HEK293 (cell line): ENCODE results near the gene PRPF6.

ENCODE experiments used
- CTCF ChIA-PET: fragments of 350-600 bp; formaldehyde crosslinking; extraction: SDS; loops from one replicate; lab custom pipeline; 2021; ENCODE audit warnings: antibody characterized with exemption; lab: Yijun Ruan, JAX
- POLR2A ChIA-PET: fragments of 300-600 bp; formaldehyde crosslinking; extraction: SDS; loops from one replicate; lab custom pipeline; 2020; ENCODE audit warnings: antibody characterized with exemption, inconsistent platforms; lab: Yijun Ruan, JAX
- H3K27ac ChIP-seq: fragments of 200-500 bp; sonication (Bioruptor generic); 2 replicates; pipeline ENCODE4 v1.5.1; 2014; ENCODE audit warnings: low read depth, low read length, control low read depth, inconsistent platforms; ENCODE audit errors: extremely low read depth
- H3K36me3 ChIP-seq, 2 experiments: fragments of 200-500 bp in 1 of 2; sonication (Bioruptor generic) in 1 of 2; 1 replicate in 1 of 2; 2 replicates in 1 of 2; pipeline ENCODE4 v1.5.1; 2014 to 2017; ENCODE audit warnings: inconsistent platforms in 2 of 2, low read length in 2 of 2; ENCODE audit not compliant: control insufficient read depth in 2 of 2, insufficient read depth in 1 of 2
- H3K4me1 ChIP-seq: fragments of 200-500 bp; sonication (Bioruptor generic); 2 replicates; pipeline ENCODE4 v1.5.1; 2014; ENCODE audit warnings: mild to moderate bottlenecking, low read length, inconsistent platforms; ENCODE audit not compliant: control insufficient read depth, insufficient read depth
- H3K4me3 ChIP-seq: 2 replicates; pipeline ENCODE4 v1.5.1; 2011; ENCODE audit warnings: low read depth, mild to moderate bottlenecking, control low read depth, low read length, moderate library complexity
- H3K9me3 ChIP-seq: fragments of 200-500 bp; sonication (Bioruptor generic); 2 replicates; pipeline ENCODE4 v1.5.1; 2014; ENCODE audit warnings: low read depth, low read length, inconsistent platforms; ENCODE audit not compliant: control insufficient read depth, insufficient read depth
- IKZF3 ChIP-seq: fragments of 450-650 bp; IDR thresholded peaks from 2 replicates; pipeline ENCODE4 v1.5.0; 2018; ENCODE audit warnings: missing biosample characterization, mild to moderate bottlenecking, missing genetic modification characterization, moderate library complexity
- SETDB1 ChIP-seq: IDR thresholded peaks from one replicate; pipeline ENCODE4 v1.6.1; 2017; ENCODE audit warnings: mild to moderate bottlenecking, low read length, moderate library complexity, mixed read lengths; ENCODE audit not compliant: insufficient read length
- ZBTB1 ChIP-seq: fragments of 450-650 bp; formaldehyde crosslinking; IDR thresholded peaks from 2 replicates; pipeline ENCODE4 v1.5.1; 2016; ENCODE audit warnings: missing biosample characterization, missing genetic modification characterization
- ZBTB21 ChIP-seq: fragments of 450-650 bp; formaldehyde crosslinking; IDR thresholded peaks from 2 replicates; pipeline ENCODE4 v1.5.1; 2017; ENCODE audit warnings: missing biosample characterization, missing genetic modification characterization
- ZFP37 ChIP-seq: fragments of 450-650 bp; formaldehyde crosslinking; IDR thresholded peaks from 2 replicates; pipeline ENCODE4 v1.5.1; 2016; ENCODE audit warnings: missing biosample characterization, missing genetic modification characterization
- ZNF239 ChIP-seq: fragments of 450-650 bp; formaldehyde crosslinking; IDR thresholded peaks from 2 replicates; pipeline ENCODE4 v1.5.1; 2016; ENCODE audit warnings: missing biosample characterization, missing genetic modification characterization
- ZNF354C ChIP-seq: fragments of 450-650 bp; formaldehyde crosslinking; IDR thresholded peaks from 2 replicates; pipeline ENCODE4 v1.5.1; 2016; ENCODE audit warnings: missing biosample characterization, missing genetic modification characterization, low read depth, borderline replicate concordance
- ZNF391 ChIP-seq: fragments of 450-650 bp; formaldehyde crosslinking; IDR thresholded peaks from 2 replicates; pipeline ENCODE4 v1.5.1; 2016; ENCODE audit warnings: low read depth, missing biosample characterization, missing genetic modification characterization, borderline replicate concordance
- ZNF426 ChIP-seq: fragments of 450-650 bp; formaldehyde crosslinking; IDR thresholded peaks from 2 replicates; pipeline ENCODE4 v1.5.1; 2017; ENCODE audit warnings: missing biosample characterization, missing genetic modification characterization, mild to moderate bottlenecking, inconsistent platforms, moderate library complexity
- ZNF473 ChIP-seq: fragments of 450-650 bp; formaldehyde crosslinking; IDR thresholded peaks from 2 replicates; pipeline ENCODE4 v1.5.1; 2017; ENCODE audit warnings: missing biosample characterization, missing genetic modification characterization
- ZNF571 ChIP-seq: fragments of 450-650 bp; formaldehyde crosslinking; IDR thresholded peaks from 2 replicates; pipeline ENCODE4 v1.5.0; 2017; ENCODE audit warnings: missing biosample characterization, missing genetic modification characterization
- ZNF658 ChIP-seq: fragments of 450-650 bp; formaldehyde crosslinking; IDR thresholded peaks from 2 replicates; pipeline ENCODE4; 2016; ENCODE audit warnings: missing biosample characterization, missing genetic modification characterization
- ZNF664 ChIP-seq: fragments of 450-650 bp; formaldehyde crosslinking; IDR thresholded peaks from 2 replicates; pipeline ENCODE4 v1.5.1; 2016; ENCODE audit warnings: missing biosample characterization, missing genetic modification characterization
- ZNF707 ChIP-seq: fragments of 450-650 bp; formaldehyde crosslinking; IDR thresholded peaks from 2 replicates; pipeline ENCODE4 v1.5.1; 2016; ENCODE audit warnings: missing biosample characterization, missing genetic modification characterization
- ZNF747 ChIP-seq: fragments of 450-650 bp; formaldehyde crosslinking; IDR thresholded peaks from 2 replicates; pipeline ENCODE4 v1.5.1; 2016; ENCODE audit warnings: missing biosample characterization, missing genetic modification characterization
- TF ChIP-seq, protein P1 (sequence below): fragments of 450-650 bp; formaldehyde crosslinking; IDR thresholded peaks from 2 replicates; pipeline ENCODE4 v1.5.1; 2016; ENCODE audit warnings: missing biosample characterization, missing genetic modification characterization, borderline replicate concordance
- TF ChIP-seq, protein P2 (sequence below): fragments of 450-650 bp; formaldehyde crosslinking; IDR thresholded peaks from 2 replicates; pipeline ENCODE4 v1.5.1; 2017; ENCODE audit warnings: missing biosample characterization, missing genetic modification characterization
- TF ChIP-seq, protein P3 (sequence below): fragments of 450-650 bp; formaldehyde crosslinking; IDR thresholded peaks from 2 replicates; pipeline ENCODE4 v1.5.1; 2016; ENCODE audit warnings: missing biosample characterization, missing genetic modification characterization, low read depth
- TF ChIP-seq, protein P4 (sequence below): fragments of 450-650 bp; formaldehyde crosslinking; optimal IDR thresholded peaks from 2 replicates; pipeline ENCODE3; 2016; ENCODE audit warnings: missing biosample characterization, mild to moderate bottlenecking, missing genetic modification characterization

Gene PRPF6

DNA sequence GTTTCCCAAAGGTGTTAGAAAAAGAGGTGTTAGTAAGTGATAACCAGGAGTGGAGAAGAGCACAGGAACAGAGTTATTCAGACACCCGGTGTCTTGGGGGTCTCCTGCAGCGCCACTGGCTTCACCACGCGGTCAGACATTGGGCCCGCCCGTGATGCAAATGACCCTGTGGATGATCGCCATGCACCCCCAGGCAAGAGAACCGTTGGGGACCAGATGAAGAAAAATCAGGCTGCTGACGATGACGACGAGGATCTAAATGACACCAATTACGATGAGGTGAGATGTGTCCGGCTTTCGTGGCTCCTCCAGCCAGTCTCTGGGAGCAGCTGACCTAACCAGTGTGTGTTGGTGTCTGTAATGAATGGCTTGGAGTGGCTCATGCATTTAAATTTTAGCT lies 2.0 kb downstream of the PRPF6 start:
- Histone ChIP-seq H3K9me3 (no peaks in the 10 kb centered on the region), H3K27ac (no peak overlapping the region), H3K4me3 (no peak overlapping the region), H3K36me3 (peaks cover 32 to 52% of the 10 kb centered on the region in 2 experiments; a peak in 2 of 3 replicates), H3K4me1 (peaks cover 13% of the 10 kb centered on the region)
- ChIA-PET POLR2A (interaction anchor here (0.6 kb wide), 2 partner anchors 25 to 117 kb away, joined by 3 read pairs; no protein-coding TSS in a partner anchor), CTCF (interaction anchor here (0.7 to 3.8 kb wide), 3 partner anchors 137 to 1007 kb away, joined by 3 to 18 read pairs (median 5); no protein-coding TSS in a partner anchor)
- no peak for TF ChIP-seq ZNF571 (tag by site-specific recombination)
- TF ChIP-seq ZNF473 (tag by site-specific recombination) = no peak
- TF ChIP-seq ZNF391 (tag by site-specific recombination) = no peak
- TF ChIP-seq ZNF707 (tag by site-specific recombination) = no peak
- TF ChIP-seq, protein P1, sequence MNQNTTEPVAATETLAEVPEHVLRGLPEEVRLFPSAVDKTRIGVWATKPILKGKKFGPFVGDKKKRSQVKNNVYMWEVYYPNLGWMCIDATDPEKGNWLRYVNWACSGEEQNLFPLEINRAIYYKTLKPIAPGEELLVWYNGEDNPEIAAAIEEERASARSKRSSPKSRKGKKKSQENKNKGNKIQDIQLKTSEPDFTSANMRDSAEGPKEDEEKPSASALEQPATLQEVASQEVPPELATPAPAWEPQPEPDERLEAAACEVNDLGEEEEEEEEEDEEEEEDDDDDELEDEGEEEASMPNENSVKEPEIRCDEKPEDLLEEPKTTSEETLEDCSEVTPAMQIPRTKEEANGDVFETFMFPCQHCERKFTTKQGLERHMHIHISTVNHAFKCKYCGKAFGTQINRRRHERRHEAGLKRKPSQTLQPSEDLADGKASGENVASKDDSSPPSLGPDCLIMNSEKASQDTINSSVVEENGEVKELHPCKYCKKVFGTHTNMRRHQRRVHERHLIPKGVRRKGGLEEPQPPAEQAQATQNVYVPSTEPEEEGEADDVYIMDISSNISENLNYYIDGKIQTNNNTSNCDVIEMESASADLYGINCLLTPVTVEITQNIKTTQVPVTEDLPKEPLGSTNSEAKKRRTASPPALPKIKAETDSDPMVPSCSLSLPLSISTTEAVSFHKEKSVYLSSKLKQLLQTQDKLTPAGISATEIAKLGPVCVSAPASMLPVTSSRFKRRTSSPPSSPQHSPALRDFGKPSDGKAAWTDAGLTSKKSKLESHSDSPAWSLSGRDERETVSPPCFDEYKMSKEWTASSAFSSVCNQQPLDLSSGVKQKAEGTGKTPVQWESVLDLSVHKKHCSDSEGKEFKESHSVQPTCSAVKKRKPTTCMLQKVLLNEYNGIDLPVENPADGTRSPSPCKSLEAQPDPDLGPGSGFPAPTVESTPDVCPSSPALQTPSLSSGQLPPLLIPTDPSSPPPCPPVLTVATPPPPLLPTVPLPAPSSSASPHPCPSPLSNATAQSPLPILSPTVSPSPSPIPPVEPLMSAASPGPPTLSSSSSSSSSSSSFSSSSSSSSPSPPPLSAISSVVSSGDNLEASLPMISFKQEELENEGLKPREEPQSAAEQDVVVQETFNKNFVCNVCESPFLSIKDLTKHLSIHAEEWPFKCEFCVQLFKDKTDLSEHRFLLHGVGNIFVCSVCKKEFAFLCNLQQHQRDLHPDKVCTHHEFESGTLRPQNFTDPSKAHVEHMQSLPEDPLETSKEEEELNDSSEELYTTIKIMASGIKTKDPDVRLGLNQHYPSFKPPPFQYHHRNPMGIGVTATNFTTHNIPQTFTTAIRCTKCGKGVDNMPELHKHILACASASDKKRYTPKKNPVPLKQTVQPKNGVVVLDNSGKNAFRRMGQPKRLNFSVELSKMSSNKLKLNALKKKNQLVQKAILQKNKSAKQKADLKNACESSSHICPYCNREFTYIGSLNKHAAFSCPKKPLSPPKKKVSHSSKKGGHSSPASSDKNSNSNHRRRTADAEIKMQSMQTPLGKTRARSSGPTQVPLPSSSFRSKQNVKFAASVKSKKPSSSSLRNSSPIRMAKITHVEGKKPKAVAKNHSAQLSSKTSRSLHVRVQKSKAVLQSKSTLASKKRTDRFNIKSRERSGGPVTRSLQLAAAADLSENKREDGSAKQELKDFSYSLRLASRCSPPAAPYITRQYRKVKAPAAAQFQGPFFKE (tag by site-specific recombination) = no peak
- no peak for TF ChIP-seq IKZF3 (tag by site-specific recombination)
- TF ChIP-seq ZNF354C = no peak
- TF ChIP-seq ZBTB21 (tag by site-specific recombination) = no peak
- no peak for TF ChIP-seq ZNF658 (tag by site-specific recombination)
- TF ChIP-seq, protein P2, sequence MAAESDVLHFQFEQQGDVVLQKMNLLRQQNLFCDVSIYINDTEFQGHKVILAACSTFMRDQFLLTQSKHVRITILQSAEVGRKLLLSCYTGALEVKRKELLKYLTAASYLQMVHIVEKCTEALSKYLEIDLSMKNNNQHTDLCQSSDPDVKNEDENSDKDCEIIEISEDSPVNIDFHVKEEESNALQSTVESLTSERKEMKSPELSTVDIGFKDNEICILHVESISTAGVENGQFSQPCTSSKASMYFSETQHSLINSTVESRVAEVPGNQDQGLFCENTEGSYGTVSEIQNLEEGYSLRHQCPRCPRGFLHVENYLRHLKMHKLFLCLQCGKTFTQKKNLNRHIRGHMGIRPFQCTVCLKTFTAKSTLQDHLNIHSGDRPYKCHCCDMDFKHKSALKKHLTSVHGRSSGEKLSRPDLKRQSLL (tag by site-specific recombination) = no peak
- TF ChIP-seq ZFP37 = no peak
- no peak for TF ChIP-seq ZNF664 (tag by site-specific recombination)
- TF ChIP-seq ZNF239 (tag by site-specific recombination) = no peak
- TF ChIP-seq, protein P3, sequence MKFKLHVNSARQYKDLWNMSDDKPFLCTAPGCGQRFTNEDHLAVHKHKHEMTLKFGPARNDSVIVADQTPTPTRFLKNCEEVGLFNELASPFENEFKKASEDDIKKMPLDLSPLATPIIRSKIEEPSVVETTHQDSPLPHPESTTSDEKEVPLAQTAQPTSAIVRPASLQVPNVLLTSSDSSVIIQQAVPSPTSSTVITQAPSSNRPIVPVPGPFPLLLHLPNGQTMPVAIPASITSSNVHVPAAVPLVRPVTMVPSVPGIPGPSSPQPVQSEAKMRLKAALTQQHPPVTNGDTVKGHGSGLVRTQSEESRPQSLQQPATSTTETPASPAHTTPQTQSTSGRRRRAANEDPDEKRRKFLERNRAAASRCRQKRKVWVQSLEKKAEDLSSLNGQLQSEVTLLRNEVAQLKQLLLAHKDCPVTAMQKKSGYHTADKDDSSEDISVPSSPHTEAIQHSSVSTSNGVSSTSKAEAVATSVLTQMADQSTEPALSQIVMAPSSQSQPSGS (tag by site-specific recombination) = no peak
- TF ChIP-seq SETDB1 = no peak
- TF ChIP-seq, protein P4, sequence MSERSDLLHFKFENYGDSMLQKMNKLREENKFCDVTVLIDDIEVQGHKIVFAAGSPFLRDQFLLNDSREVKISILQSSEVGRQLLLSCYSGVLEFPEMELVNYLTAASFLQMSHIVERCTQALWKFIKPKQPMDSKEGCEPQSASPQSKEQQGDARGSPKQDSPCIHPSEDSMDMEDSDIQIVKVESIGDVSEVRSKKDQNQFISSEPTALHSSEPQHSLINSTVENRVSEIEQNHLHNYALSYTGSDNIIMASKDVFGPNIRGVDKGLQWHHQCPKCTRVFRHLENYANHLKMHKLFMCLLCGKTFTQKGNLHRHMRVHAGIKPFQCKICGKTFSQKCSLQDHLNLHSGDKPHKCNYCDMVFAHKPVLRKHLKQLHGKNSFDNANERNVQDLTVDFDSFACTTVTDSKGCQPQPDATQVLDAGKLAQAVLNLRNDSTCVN (tag by site-specific recombination) = no peak
- TF ChIP-seq ZNF747 (tag by site-specific recombination) = no peak
- no peak for TF ChIP-seq ZNF426 (tag by site-specific recombination)
- no peak for TF ChIP-seq ZBTB1 (tag by site-specific recombination)
